Thyroid gland (tissue), 4 donors: ENCODE results near the gene MGP. TPM values are rescaled to one million over a fixed set of nuclear protein-coding genes. Genes with fewer than 3 reads are reported as not detected.

Experiments
- DNase-seq, 2 donors: peaks; one replicate each; pipeline ENCODE4 v3.0.0-alpha.2; 2019
- H3K27ac ChIP-seq, 3 donors: fragments of 200-600 bp; sonication (generic); 1 replicate in 2 of 3; 2 replicates in 1 of 3; pipeline ENCODE4 v1.5.1; 2016 to 2019; ENCODE audit warnings: mild to moderate bottlenecking in 1 of 3, moderate library complexity in 1 of 3
- H3K27me3 ChIP-seq: fragments of 200-600 bp; sonication (generic); one replicate; pipeline ENCODE4 v1.5.1; 2019
- H3K36me3 ChIP-seq, 2 donors: fragments of 200-600 bp; sonication (generic); one replicate each; pipeline ENCODE4 v1.5.1; 2016 to 2019
- H3K4me1 ChIP-seq, 2 donors: fragments of 200-600 bp; sonication (generic); one replicate each; pipeline ENCODE4 v1.5.1; 2017 to 2019
- H3K4me3 ChIP-seq, 3 donors: fragments of 200-600 bp; sonication (generic); replicated peaks in 1 of 3; 1 replicate in 2 of 3; 2 replicates in 1 of 3; pipeline ENCODE4 v1.5.1; 2016; ENCODE audit warnings: mild to moderate bottlenecking in 1 of 3
- H3K9me3 ChIP-seq: fragments of 200-600 bp; sonication (generic); one replicate; pipeline ENCODE4 v1.5.1; 2017
- CTCF ChIP-seq, 6 experiments: fragments of 200-600 bp in 3 of 6; fragments of 450-650 bp in 3 of 6; sonication (generic) in 3 of 6; IDR thresholded peaks; one replicate each; pipeline ENCODE4 v1.5.1; 2016 to 2019; ENCODE audit warnings: antibody characterized with exemption in 6 of 6, mild to moderate bottlenecking in 2 of 6, inconsistent platforms in 1 of 6, moderate library complexity in 1 of 6
- POLR2A ChIP-seq, 2 donors: fragments of 450-650 bp; IDR thresholded peaks; one replicate each; pipeline ENCODE4 v1.6.1; 2017; ENCODE audit warnings: antibody characterized with exemption in 2 of 2, mild to moderate bottlenecking in 2 of 2, moderate library complexity in 1 of 2
- WGBS, 2 donors: methylation state at CpG; one replicate each; pipeline ENCODE4 v1.1.5; 2017; 5-methylcytosine and 5-hydroxymethylcytosine counted together
- intact Hi-C: fragments of 100-400 bp; cut with DNase I; formaldehyde crosslinking; loops from one replicate; pipeline ENCODE4 v1.15.1; 2023
- total RNA-seq, 4 donors: library from RNA; depleted of rRNA; stranded (reverse); fragments of >200 nt; gene quantifications; one replicate each; pipeline ENCODE4 v1.2.3, GENCODE V29; 2016

Gene MGP
- total RNA-seq, 4 donors from 2014 or later = 319 to 1,014 (median 397) TPM

- no peaks in the 10 kb centered on the region for H3K27me3 ChIP-seq
- intact Hi-C loops = loop anchor here (10.0 kb wide), 1 partner anchor 65 kb away; no protein-coding TSS in a partner anchor
- no peaks in the 10 kb centered on the region for H3K36me3 ChIP-seq
- TF ChIP-seq POLR2A (IDR thresholded peaks at IDR 0.05) (no peak), CTCF (IDR thresholded peaks at IDR 0.05) (peak in 4 of 6 experiments; percentile 13 to 49 (median 38))
- no peaks in the 10 kb centered on the region for H3K9me3 ChIP-seq
- DNase-seq = no peak
- H3K27ac ChIP-seq = peak overlapping the region; percentile 80 to 88 (median 83)
- no peak overlapping the region for H3K4me3 ChIP-seq
- peaks cover 20 to 27% of the 10 kb centered on the region in 2 donors for H3K4me1 ChIP-seq
These were observed 44.6 kb upstream of the MGP start for GRCh38 chr12:14930299-14930698.

GRCh38 chr12:14928931-14929330, 43.3 kb upstream of the MGP start:
- intact Hi-C loops = no loop called here
- Histone ChIP-seq H3K36me3 (no peaks in the 10 kb centered on the region), H3K9me3 (no peaks in the 10 kb centered on the region), H3K4me3 (no peak overlapping the region), H3K27ac (peak overlapping the region; percentile 80 to 88 (median 83)), H3K4me1 (peaks cover 20 to 27% of the 10 kb centered on the region in 2 donors), H3K27me3 (no peaks in the 10 kb centered on the region)
- TF ChIP-seq POLR2A (IDR thresholded peaks at IDR 0.05) (no peak), CTCF (IDR thresholded peaks at IDR 0.05) (no peak)
- 22 to 28% methylated on average over 4 of the region's 4 CpGs for WGBS, 2 donors
- peak; percentile 59 to 64 for DNase-seq

GRCh38 chr12:14927267-14927666, 41.6 kb upstream of the MGP start:
- intact Hi-C loops = no loop called here
- H3K27me3 ChIP-seq = no peaks in the 10 kb centered on the region
- no peak for TF ChIP-seq POLR2A (IDR thresholded peaks at IDR 0.05)
- no peak for TF ChIP-seq CTCF (IDR thresholded peaks at IDR 0.05)
- H3K36me3 ChIP-seq = no peaks in the 10 kb centered on the region
- no peak for DNase-seq
- peaks cover 20 to 27% of the 10 kb centered on the region in 2 donors for H3K4me1 ChIP-seq
- no peaks in the 10 kb centered on the region for H3K9me3 ChIP-seq
- H3K4me3 ChIP-seq = no peak overlapping the region
- WGBS, 2 donors = 86 to 94% methylated on average over 3 of the region's 3 CpGs
- no peak overlapping the region for H3K27ac ChIP-seq

- 95 to 99% methylated on average over 3 of the region's 3 CpGs for WGBS, 2 donors
These were observed 38.9 kb upstream of the MGP start for GRCh38 chr12:14924541-14924940.

GRCh38 chr12:14923944-14924343, 38.3 kb upstream of the MGP start:
- DNase-seq = no peak
- no peaks in the 10 kb centered on the region for H3K9me3 ChIP-seq
- 96% methylated on average over 2 of the region's 2 CpGs for WGBS, 2 donors
- H3K27ac ChIP-seq = no peak overlapping the region
- no peaks in the 10 kb centered on the region for H3K27me3 ChIP-seq
- H3K36me3 ChIP-seq = no peaks in the 10 kb centered on the region
- intact Hi-C loops = no loop called here
- TF ChIP-seq POLR2A (IDR thresholded peaks at IDR 0.05) = no peak
- TF ChIP-seq CTCF (IDR thresholded peaks at IDR 0.05) = no peak
- no peak overlapping the region for H3K4me3 ChIP-seq
- H3K4me1 ChIP-seq = peaks cover 4 to 5% of the 10 kb centered on the region in 2 donors

More at GRCh38 chr12:14924541-14924940, 38.9 kb upstream of the MGP start:
- Histone ChIP-seq H3K27ac (no peak overlapping the region), H3K4me3 (no peak overlapping the region), H3K4me1 (peaks cover 7% of the 10 kb centered on the region in 2 donors), H3K36me3 (no peaks in the 10 kb centered on the region), H3K27me3 (no peaks in the 10 kb centered on the region), H3K9me3 (no peaks in the 10 kb centered on the region)
- intact Hi-C loops = no loop called here
- DNase-seq = no peak
- TF ChIP-seq POLR2A (IDR thresholded peaks at IDR 0.05) = no peak

- Histone ChIP-seq H3K4me3 (no peak overlapping the region), H3K27me3 (no peaks in the 10 kb centered on the region), H3K9me3 (no peaks in the 10 kb centered on the region), H3K4me1 (no peaks in the 10 kb centered on the region), H3K27ac (no peak overlapping the region), H3K36me3 (no peaks in the 10 kb centered on the region)
- intact Hi-C loops = no loop called here
- WGBS, 2 donors = 94 to 96% methylated on average over 2 of the region's 2 CpGs
- DNase-seq = no peak
- no peak for TF ChIP-seq CTCF (IDR thresholded peaks at IDR 0.05)
- no peak for TF ChIP-seq POLR2A (IDR thresholded peaks at IDR 0.05)
These were observed 35.6 kb upstream of the MGP start for GRCh38 chr12:14921218-14921617.
